Breast epithelium (tissue), 3 donors: Measurements from ENCODE around the gene SPRY1.

Experiments
- POLR2A ChIP-seq: fragments of 450-650 bp; IDR thresholded peaks from one replicate; pipeline ENCODE4 v1.6.1; 2016; ENCODE audit warnings: antibody characterized with exemption, mild to moderate bottlenecking, moderate library complexity
- TF ChIP-seq, protein P1 (sequence below), 3 donors: fragments of 450-650 bp; IDR thresholded peaks; one replicate each; pipeline ENCODE4 v1.5.1; 2016 to 2017; ENCODE audit warnings: antibody characterized with exemption in 3 of 3, mild to moderate bottlenecking in 3 of 3, moderate library complexity in 3 of 3

- no peak for TF ChIP-seq POLR2A
- TF ChIP-seq, protein P1, sequence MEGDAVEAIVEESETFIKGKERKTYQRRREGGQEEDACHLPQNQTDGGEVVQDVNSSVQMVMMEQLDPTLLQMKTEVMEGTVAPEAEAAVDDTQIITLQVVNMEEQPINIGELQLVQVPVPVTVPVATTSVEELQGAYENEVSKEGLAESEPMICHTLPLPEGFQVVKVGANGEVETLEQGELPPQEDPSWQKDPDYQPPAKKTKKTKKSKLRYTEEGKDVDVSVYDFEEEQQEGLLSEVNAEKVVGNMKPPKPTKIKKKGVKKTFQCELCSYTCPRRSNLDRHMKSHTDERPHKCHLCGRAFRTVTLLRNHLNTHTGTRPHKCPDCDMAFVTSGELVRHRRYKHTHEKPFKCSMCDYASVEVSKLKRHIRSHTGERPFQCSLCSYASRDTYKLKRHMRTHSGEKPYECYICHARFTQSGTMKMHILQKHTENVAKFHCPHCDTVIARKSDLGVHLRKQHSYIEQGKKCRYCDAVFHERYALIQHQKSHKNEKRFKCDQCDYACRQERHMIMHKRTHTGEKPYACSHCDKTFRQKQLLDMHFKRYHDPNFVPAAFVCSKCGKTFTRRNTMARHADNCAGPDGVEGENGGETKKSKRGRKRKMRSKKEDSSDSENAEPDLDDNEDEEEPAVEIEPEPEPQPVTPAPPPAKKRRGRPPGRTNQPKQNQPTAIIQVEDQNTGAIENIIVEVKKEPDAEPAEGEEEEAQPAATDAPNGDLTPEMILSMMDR (IDR thresholded peaks at IDR 0.05) = no peak
Observed at GRCh38 chr4:123406872-123407271, 10.3 kb downstream of the SPRY1 start.
